Choroid plexus epithelial cell (primary cell): ENCODE results near the gene OR2T35.

Experiments used
- DNase-seq: peaks from one replicate; pipeline ENCODE4 v3.0.0-alpha.2; 2010; ENCODE audit warnings: low read depth
- H3K4me3 ChIP-seq: 2 replicates; pipeline ENCODE4 v1.5.1; 2011; ENCODE audit warnings: low read depth, mild to moderate bottlenecking, control low read depth, low read length, moderate library complexity
- CTCF ChIP-seq: conservative IDR thresholded peaks from 2 replicates; pipeline ENCODE4 v1.5.1; 2011; ENCODE audit warnings: low read depth, mild to moderate bottlenecking, control low read depth, inconsistent platforms, low read length, moderate library complexity

OR2T35 gene

GRCh38 chr1:248625166-248625565, 19.9 kb downstream of the OR2T35 start:
- no peak for DNase-seq
- no peak overlapping the region for H3K4me3 ChIP-seq
- no peak for TF ChIP-seq CTCF

GRCh38 chr1:248622570-248623001, 22.5 kb downstream of the OR2T35 start:
- DNase-seq: peak; percentile 21
- no peak overlapping the region for H3K4me3 ChIP-seq

GRCh38 chr1:248621770-248622169, 23.3 kb downstream of the OR2T35 start:
- DNase-seq: no peak
- no peak overlapping the region for H3K4me3 ChIP-seq
- TF ChIP-seq CTCF: no peak

More at GRCh38 chr1:248622570-248623001, 22.5 kb downstream of the OR2T35 start:
- TF ChIP-seq CTCF: peak; percentile 23

GRCh38 chr1:248618878-248619277, 26.2 kb downstream of the OR2T35 start:
- no peak overlapping the region for H3K4me3 ChIP-seq
- TF ChIP-seq CTCF: no peak
- no peak for DNase-seq

- TF ChIP-seq CTCF: no peak
- no peak overlapping the region for H3K4me3 ChIP-seq
- no peak for DNase-seq
Observed at GRCh38 chr1:248618119-248618518, 27.0 kb downstream of the OR2T35 start.

- H3K4me3 ChIP-seq: no peak overlapping the region
- no peak for TF ChIP-seq CTCF
- no peak for DNase-seq
Observed at GRCh38 chr1:248613742-248614141, 31.3 kb downstream of the OR2T35 start.

- H3K4me3 ChIP-seq: no peak overlapping the region
- no peak for DNase-seq
- TF ChIP-seq CTCF: no peak
Observed at GRCh38 chr1:248611883-248612414, 33.1 kb downstream of the OR2T35 start.
